Measurements from ENCODE around the gene PRR19.

The PRR19 gene

DNA sequence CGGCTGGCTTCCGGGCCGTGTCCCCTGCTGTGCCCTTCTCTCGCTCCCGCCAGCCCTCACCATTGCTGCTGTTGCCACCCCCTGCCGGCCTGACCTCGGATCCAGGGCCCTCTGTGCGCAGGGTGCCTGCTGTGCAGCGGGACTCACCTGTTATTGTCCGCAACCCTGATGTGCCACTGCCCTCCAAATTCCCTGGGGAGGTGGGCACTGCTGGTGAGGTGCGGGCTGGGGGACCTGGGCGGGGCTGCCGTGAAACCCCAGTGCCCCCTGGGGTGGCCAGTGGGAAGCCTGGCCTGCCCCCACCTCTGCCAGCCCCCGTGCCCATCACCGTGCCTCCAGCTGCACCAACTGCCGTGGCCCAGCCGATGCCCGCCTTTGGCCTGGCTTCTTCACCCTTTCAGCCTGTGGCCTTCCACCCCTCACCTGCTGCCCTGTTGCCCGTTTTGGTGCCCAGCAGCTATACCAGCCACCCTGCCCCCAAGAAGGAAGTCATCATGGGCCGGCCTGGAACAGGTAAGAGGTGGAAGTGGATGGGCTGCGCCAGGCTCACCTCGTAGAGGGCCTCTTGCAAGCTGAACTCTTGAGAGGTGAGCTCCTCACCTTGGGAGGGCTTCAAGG, 27.8 kb upstream of the PRR19 start:
- no peak for TF ChIP-seq EZH2phosphoT487 (conservative IDR thresholded peaks at IDR 0.05; ENCODE audit: low read length)
- TF ChIP-seq, protein P1, sequence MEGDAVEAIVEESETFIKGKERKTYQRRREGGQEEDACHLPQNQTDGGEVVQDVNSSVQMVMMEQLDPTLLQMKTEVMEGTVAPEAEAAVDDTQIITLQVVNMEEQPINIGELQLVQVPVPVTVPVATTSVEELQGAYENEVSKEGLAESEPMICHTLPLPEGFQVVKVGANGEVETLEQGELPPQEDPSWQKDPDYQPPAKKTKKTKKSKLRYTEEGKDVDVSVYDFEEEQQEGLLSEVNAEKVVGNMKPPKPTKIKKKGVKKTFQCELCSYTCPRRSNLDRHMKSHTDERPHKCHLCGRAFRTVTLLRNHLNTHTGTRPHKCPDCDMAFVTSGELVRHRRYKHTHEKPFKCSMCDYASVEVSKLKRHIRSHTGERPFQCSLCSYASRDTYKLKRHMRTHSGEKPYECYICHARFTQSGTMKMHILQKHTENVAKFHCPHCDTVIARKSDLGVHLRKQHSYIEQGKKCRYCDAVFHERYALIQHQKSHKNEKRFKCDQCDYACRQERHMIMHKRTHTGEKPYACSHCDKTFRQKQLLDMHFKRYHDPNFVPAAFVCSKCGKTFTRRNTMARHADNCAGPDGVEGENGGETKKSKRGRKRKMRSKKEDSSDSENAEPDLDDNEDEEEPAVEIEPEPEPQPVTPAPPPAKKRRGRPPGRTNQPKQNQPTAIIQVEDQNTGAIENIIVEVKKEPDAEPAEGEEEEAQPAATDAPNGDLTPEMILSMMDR (IDR thresholded peaks at IDR 0.05; ENCODE audit: insufficient read depth, low read length, poor library complexity, severe bottlenecking): no peak
- Histone ChIP-seq H3K27me3 (ENCODE audit: low read length) (no peaks in the 10 kb centered on the region), H3K36me3 (ENCODE audit: low read length) (no peaks in the 10 kb centered on the region), H3F3A (ENCODE audit: insufficient read depth) (0 out of 2 replicates have a peak, but pooled peaks cover 6% of the 10 kb centered on the region), H3K27ac (ENCODE audit: low read depth, low read length) (no peak overlapping the region), H2AFZ (ENCODE audit: low read depth, low read length, severe bottlenecking) (no peak overlapping the region), H3K9me3 (ENCODE audit: insufficient read depth, low read length) (no peaks in the 10 kb centered on the region), H3K79me2 (ENCODE audit: insufficient read depth, low read length) (peaks cover 11% of the 10 kb centered on the region; the same call in 1 of the 2 replicates), H3K9me2 (replicated peaks; ENCODE audit: insufficient read depth, low read length) (no peaks in the 10 kb centered on the region), H3K4me2 (ENCODE audit: low read depth, low read length, poor library complexity, severe bottlenecking) (no peak overlapping the region), H3K9ac (ENCODE audit: low read length) (no peak overlapping the region), H3K4me3 (ENCODE audit: insufficient read depth, low read length, poor library complexity, severe bottlenecking) (no peak overlapping the region), H4K20me1 (ENCODE audit: low read depth, low read length) (no peaks in the 10 kb centered on the region)

DNA sequence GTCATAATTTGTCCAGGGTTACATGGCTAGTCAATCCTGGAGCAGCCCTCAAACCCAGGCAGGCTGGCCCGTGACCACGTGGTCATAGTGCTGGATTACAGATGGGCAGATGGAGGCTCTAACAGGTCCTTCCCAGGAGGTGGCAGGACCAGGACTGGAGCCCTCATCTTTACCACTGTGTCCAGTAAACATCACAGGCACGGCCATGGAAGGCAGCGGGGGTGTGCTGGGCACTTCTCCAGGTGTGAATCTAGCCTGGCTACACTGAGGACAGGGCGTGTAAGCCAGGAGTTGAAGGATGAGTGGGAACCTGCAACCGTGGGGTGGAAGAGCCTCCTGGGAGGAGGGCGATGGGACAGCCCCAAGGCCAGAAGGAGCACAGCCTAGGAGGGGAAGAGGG, 26.8 kb upstream of the PRR19 start:
- H3K9ac ChIP-seq (ENCODE audit: low read length): no peak overlapping the region
- peaks cover 3% of the 10 kb centered on the region; the same call in 1 of the 2 replicates for H3K79me2 ChIP-seq (ENCODE audit: insufficient read depth, low read length)
- H3K4me2 ChIP-seq (ENCODE audit: low read depth, low read length, poor library complexity, severe bottlenecking): no peak overlapping the region
- no peaks in the 10 kb centered on the region for H3K36me3 ChIP-seq (ENCODE audit: low read length)
- H2AFZ ChIP-seq (ENCODE audit: low read depth, low read length, severe bottlenecking): no peak overlapping the region
- no peaks in the 10 kb centered on the region for H4K20me1 ChIP-seq (ENCODE audit: low read depth, low read length)
- H3K9me2 ChIP-seq (replicated peaks; ENCODE audit: insufficient read depth, low read length): no peaks in the 10 kb centered on the region
- no peaks in the 10 kb centered on the region for H3K27me3 ChIP-seq (ENCODE audit: low read length)
- H3K9me3 ChIP-seq (ENCODE audit: insufficient read depth, low read length): no peaks in the 10 kb centered on the region
- no peak overlapping the region for H3K27ac ChIP-seq (ENCODE audit: low read depth, low read length)
- H3K4me3 ChIP-seq (ENCODE audit: insufficient read depth, low read length, poor library complexity, severe bottlenecking): no peak overlapping the region
- H3F3A ChIP-seq (ENCODE audit: insufficient read depth): 0 out of 2 replicates have a peak, but pooled peaks cover 9% of the 10 kb centered on the region
- TF ChIP-seq, protein P1 (IDR thresholded peaks at IDR 0.05; ENCODE audit: insufficient read depth, low read length, poor library complexity, severe bottlenecking): no peak
- no peak for TF ChIP-seq EZH2phosphoT487 (conservative IDR thresholded peaks at IDR 0.05; ENCODE audit: low read length)

DNA sequence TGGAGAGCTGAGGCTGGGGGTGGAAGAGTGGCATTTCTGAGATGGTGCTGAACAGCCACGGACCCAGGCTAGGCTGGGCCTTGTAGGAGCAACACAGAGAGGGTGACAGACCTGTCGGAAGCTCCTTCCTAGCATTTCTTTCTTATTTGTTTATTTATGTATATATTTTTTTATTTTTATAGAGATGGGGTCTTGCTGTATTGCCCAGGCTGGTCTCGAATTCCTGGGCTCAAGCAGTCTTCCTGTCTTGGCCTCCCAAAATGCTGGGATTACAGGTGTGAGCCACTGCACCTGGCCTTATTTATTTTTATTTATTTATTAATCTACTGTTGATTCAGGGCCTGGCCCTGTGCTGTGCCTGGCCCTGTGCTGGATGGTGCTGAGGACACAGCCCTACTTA, 26.4 kb upstream of the PRR19 start:
- Histone ChIP-seq H3K4me3 (ENCODE audit: insufficient read depth, low read length, poor library complexity, severe bottlenecking) (no peak overlapping the region), H2AFZ (ENCODE audit: low read depth, low read length, severe bottlenecking) (no peak overlapping the region), H3K9me3 (ENCODE audit: insufficient read depth, low read length) (no peaks in the 10 kb centered on the region), H3K9ac (ENCODE audit: low read length) (no peak overlapping the region), H3K79me2 (ENCODE audit: insufficient read depth, low read length) (0 out of 2 replicates have a peak, but pooled peaks cover under 1% of the 10 kb centered on the region), H3F3A (ENCODE audit: insufficient read depth) (0 out of 2 replicates have a peak, but pooled peaks cover 9% of the 10 kb centered on the region), H4K20me1 (ENCODE audit: low read depth, low read length) (no peaks in the 10 kb centered on the region), H3K4me2 (ENCODE audit: low read depth, low read length, poor library complexity, severe bottlenecking) (no peak overlapping the region), H3K27me3 (ENCODE audit: low read length) (no peaks in the 10 kb centered on the region), H3K27ac (ENCODE audit: low read depth, low read length) (no peak overlapping the region), H3K36me3 (ENCODE audit: low read length) (no peaks in the 10 kb centered on the region), H3K9me2 (replicated peaks; ENCODE audit: insufficient read depth, low read length) (no peaks in the 10 kb centered on the region)
- TF ChIP-seq, protein P1 (IDR thresholded peaks at IDR 0.05; ENCODE audit: insufficient read depth, low read length, poor library complexity, severe bottlenecking): no peak
- TF ChIP-seq EZH2phosphoT487 (conservative IDR thresholded peaks at IDR 0.05; ENCODE audit: low read length): no peak

All from SU-DHL-6 (cell line).